GM19463 (cell line): ENCODE measurements around the gene SLC10A3.

ENCODE experiments used
- ATAC-seq: cut with Tn5 transposase; IDR thresholded peaks from one replicate; pipeline ENCODE4 v1.9.1; 2021; ENCODE audit warnings: mild to moderate bottlenecking, moderate library complexity; ENCODE audit not compliant: unreplicated experiment

The SLC10A3 gene

GRCh38 chrX:154466036-154466435 lies 24.4 kb downstream of the SLC10A3 start:
- ATAC-seq: no peak

- no peak for ATAC-seq
Observed at GRCh38 chrX:154465601-154466000, 24.8 kb downstream of the SLC10A3 start.

- no peak for ATAC-seq
Observed at GRCh38 chrX:154464806-154465365, 25.5 kb downstream of the SLC10A3 start.

- ATAC-seq: no peak
Observed at GRCh38 chrX:154463611-154464220, 26.7 kb downstream of the SLC10A3 start.

- no peak for ATAC-seq
Observed at GRCh38 chrX:154462396-154462795, 28.0 kb downstream of the SLC10A3 start.

- ATAC-seq: no peak
Observed at GRCh38 chrX:154460326-154460725, 30.1 kb downstream of the SLC10A3 start.

- ATAC-seq: no peak
Observed at GRCh38 chrX:154459832-154460231, 30.6 kb downstream of the SLC10A3 start.

- ATAC-seq: no peak
Observed at GRCh38 chrX:154458954-154459778, 31.3 kb downstream of the SLC10A3 start.

- peak; percentile 65 for ATAC-seq
Observed at GRCh38 chrX:154458116-154458953, 32.1 kb downstream of the SLC10A3 start, which contains the start of gene PLXNA3. PLXNA3 (plus strand) TSS chrX:154458281; CDS start chrX:154460184, 1,903 bp downstream.

- ATAC-seq: peak; percentile 60
Observed at GRCh38 chrX:154457491-154458115, 32.8 kb downstream of the SLC10A3 start.

- ATAC-seq: no peak
Observed at GRCh38 chrX:154452823-154453222, 37.6 kb downstream of the SLC10A3 start.

- no peak for ATAC-seq
Observed at GRCh38 chrX:154450312-154450711, 40.1 kb downstream of the SLC10A3 start.

- ATAC-seq: no peak
Observed at GRCh38 chrX:154449618-154450017, 40.8 kb downstream of the SLC10A3 start.

GRCh38 chrX:154448484-154448883 lies 41.9 kb downstream of the SLC10A3 start:
- ATAC-seq: no peak

- no peak for ATAC-seq
Observed at GRCh38 chrX:154446430-154446829, 44.0 kb downstream of the SLC10A3 start.

GRCh38 chrX:154445776-154446175 lies 44.7 kb downstream of the SLC10A3 start:
- no peak for ATAC-seq

GRCh38 chrX:154444755-154445246 lies 45.6 kb downstream of the SLC10A3 start:
- ATAC-seq: no peak

- peak; percentile 86 for ATAC-seq
Observed at GRCh38 chrX:154443992-154444754, 46.3 kb downstream of the SLC10A3 start, which contains the start of gene FAM50A. FAM50A (plus strand) TSS chrX:154444141; CDS start chrX:154444236, 95 bp downstream.

GRCh38 chrX:154443479-154443910 lies 46.9 kb downstream of the SLC10A3 start:
- no peak for ATAC-seq
